Neuronal stem cell (in vitro differentiated cells): ENCODE measurements around the gene LEMD3. TPM values are rescaled to one million over a fixed set of nuclear protein-coding genes. Genes with fewer than 3 reads are reported as not detected.

Experiments used
- DNase-seq: peaks from one replicate; pipeline ENCODE4 v3.0.0-alpha.2; 2013; ENCODE audit warnings: low spot score
- H2AFZ ChIP-seq: one replicate; pipeline ENCODE4 v1.6.1; 2013; ENCODE audit warnings: mild to moderate bottlenecking, low read length, inconsistent platforms
- H2AK5ac ChIP-seq: 2 replicates; pipeline ENCODE4 v1.6.1; 2013; ENCODE audit warnings: low read depth, mild to moderate bottlenecking, inconsistent platforms, low read length, moderate library complexity, mixed read lengths
- H2BK120ac ChIP-seq: 2 replicates; pipeline ENCODE4 v1.6.1; 2013; ENCODE audit warnings: low read depth, mild to moderate bottlenecking, inconsistent platforms, low read length, moderate library complexity, mixed read lengths
- H2BK12ac ChIP-seq: one replicate; pipeline ENCODE4 v1.6.1; 2013; ENCODE audit warnings: low read length, inconsistent platforms
- H2BK15ac ChIP-seq: 2 replicates; pipeline ENCODE4 v1.6.1; 2013; ENCODE audit warnings: mild to moderate bottlenecking, low read length, inconsistent platforms, mixed read lengths
- H2BK5ac ChIP-seq: one replicate; pipeline ENCODE4 v1.6.1; 2013; ENCODE audit warnings: inconsistent platforms, mild to moderate bottlenecking, low read length, moderate library complexity
- H3K14ac ChIP-seq: one replicate; pipeline ENCODE4 v1.6.1; 2013; ENCODE audit warnings: low read length, inconsistent platforms
- H3K18ac ChIP-seq: 2 replicates; pipeline ENCODE4 v1.6.1; 2013; ENCODE audit warnings: low read length, inconsistent platforms
- H3K23ac ChIP-seq: 2 replicates; pipeline ENCODE4 v1.6.1; 2013; ENCODE audit warnings: low read depth, mild to moderate bottlenecking, mixed read lengths, low read length, inconsistent platforms; ENCODE audit not compliant: poor library complexity
- H3K27ac ChIP-seq: replicated peaks from 3 replicates; pipeline ENCODE4 v1.5.1; 2013; ENCODE audit warnings: low read length, inconsistent platforms
- H3K27me3 ChIP-seq, 3 experiments: 2 replicates each; pipeline ENCODE4 v1.6.1; 2013; ENCODE audit warnings: low read length in 3 of 3, mild to moderate bottlenecking in 2 of 3, inconsistent platforms in 1 of 3, low read depth in 1 of 3, mixed read lengths in 1 of 3, moderate library complexity in 1 of 3; ENCODE audit not compliant: control insufficient read depth in 3 of 3, insufficient read depth in 3 of 3
- H3K36me3 ChIP-seq, 2 donors: replicated peaks in 1 of 2; 2 replicates each; pipeline ENCODE4 v1.6.1; 2013; ENCODE audit warnings: low read length in 2 of 2; ENCODE audit not compliant: control insufficient read depth in 2 of 2, insufficient read depth in 2 of 2
- H3K4ac ChIP-seq: 2 replicates; pipeline ENCODE4 v1.6.1; 2013; ENCODE audit warnings: inconsistent platforms, mild to moderate bottlenecking, low read length, moderate library complexity
- H3K4me1 ChIP-seq, 2 donors: 1 replicate in 1 of 2; 2 replicates in 1 of 2; pipeline ENCODE4 v1.6.1; 2013; ENCODE audit warnings: low read length in 2 of 2, low read depth in 1 of 2; ENCODE audit not compliant: control insufficient read depth in 2 of 2, insufficient read depth in 1 of 2
- H3K4me2 ChIP-seq: one replicate; pipeline ENCODE4 v1.6.1; 2013; ENCODE audit warnings: mild to moderate bottlenecking, low read length, inconsistent platforms; ENCODE audit not compliant: insufficient read depth, poor library complexity, severe bottlenecking
- H3K4me3 ChIP-seq, 2 donors: 2 replicates each; pipeline ENCODE4 v1.5.1; 2013; ENCODE audit warnings: low read length in 2 of 2, mild to moderate bottlenecking in 2 of 2, inconsistent platforms in 1 of 2, moderate library complexity in 1 of 2
- H3K79me1 ChIP-seq: one replicate; pipeline ENCODE4 v1.6.1; 2013; ENCODE audit warnings: low read depth, mild to moderate bottlenecking, inconsistent platforms, low read length, moderate library complexity
- H3K9ac ChIP-seq: one replicate; pipeline ENCODE4 v1.6.1; 2013; ENCODE audit warnings: mild to moderate bottlenecking, low read depth, low read length, inconsistent platforms; ENCODE audit not compliant: poor library complexity
- H3K9me3 ChIP-seq, 2 donors: replicated peaks in 1 of 2; 2 replicates each; pipeline versions ENCODE3 to v1.6.1; 2013; ENCODE audit warnings: low read length in 2 of 2, mild to moderate bottlenecking in 2 of 2, inconsistent platforms in 1 of 2, low read depth in 1 of 2, mixed read lengths in 1 of 2, moderate library complexity in 1 of 2; ENCODE audit not compliant: control insufficient read depth in 2 of 2, insufficient read depth in 1 of 2
- H4K8ac ChIP-seq: one replicate; pipeline ENCODE4 v1.6.1; 2013; ENCODE audit warnings: low read depth, mild to moderate bottlenecking, inconsistent platforms, low read length, moderate library complexity
- H4K91ac ChIP-seq: one replicate; pipeline ENCODE4 v1.6.1; 2013; ENCODE audit warnings: low read length, low read depth, mild to moderate bottlenecking, inconsistent platforms; ENCODE audit not compliant: poor library complexity
- WGBS, 2 donors: extraction: QIAGEN DNeasy Blood & Tissue Kit; methylation state at CpG; one replicate each; pipeline ENCODE4 v1.1.7; 2013; ENCODE audit warnings: missing lambda C conversion rate in 2 of 2, mixed read lengths in 1 of 2; ENCODE audit not compliant: insufficient read length in 2 of 2, insufficient replicate concordance in 1 of 2; ENCODE audit errors: extremely low coverage in 2 of 2; 5-methylcytosine and 5-hydroxymethylcytosine counted together
- polyA plus RNA-seq, 2 experiments: library from polyadenylated mRNA; stranded (reverse); fragments of 200-250 nt; gene quantifications; one replicate each; pipeline ENCODE4 v1.2.3, GENCODE V29; 2013

Gene LEMD3
- 3.5 TPM for polyA plus RNA-seq (2013, experiment 1 of 2)
- 3.6 TPM for polyA plus RNA-seq (2013, experiment 2 of 2)

- H4K8ac ChIP-seq: no peak within 1 kb of the TSS
- H2BK15ac ChIP-seq: peak within 1 kb of the TSS; percentile 65
- no peaks in the 10 kb centered on the region for H3K79me1 ChIP-seq
- peak within 1 kb of the TSS; percentile 96 for H2AFZ ChIP-seq
- peak within 1 kb of the TSS; percentile 83 to 95 for H3K4me3 ChIP-seq
- no peaks in the 10 kb centered on the region for H3K9me3 ChIP-seq
- no peak within 1 kb of the TSS for H3K4ac ChIP-seq
- H3K4me1 ChIP-seq: peaks cover 5 to 16% of the 10 kb centered on the region in 2 donors
- H3K4me2 ChIP-seq: peak within 1 kb of the TSS; percentile 97
- H3K14ac ChIP-seq: peak within 1 kb of the TSS; percentile 98
- no peak within 1 kb of the TSS for H2AK5ac ChIP-seq
- H3K9ac ChIP-seq: peak within 1 kb of the TSS; percentile 84
- H3K27ac ChIP-seq: peak within 1 kb of the TSS; percentile 23
- peak within 1 kb of the TSS; percentile 94 for H3K18ac ChIP-seq
- peaks cover 0 to 37% of the 10 kb centered on the region in 2 donors for H3K36me3 ChIP-seq
- no peak within 1 kb of the TSS for H2BK120ac ChIP-seq
- no CpG with 5 or more reads among the region's 91 CpGs for WGBS, 2 donors
- DNase-seq: peak; percentile 69
- no peak within 1 kb of the TSS for H2BK12ac ChIP-seq
- H4K91ac ChIP-seq: no peak within 1 kb of the TSS
- peak within 1 kb of the TSS; percentile 87 for H3K23ac ChIP-seq
- H3K27me3 ChIP-seq: peaks cover 0 to 8% (median 2%) of the 10 kb centered on the region in 3 experiments
- peak within 1 kb of the TSS; percentile 94 for H2BK5ac ChIP-seq
Observed at GRCh38 chr12:65169320-65170208, at the start of gene LEMD3. Gene LEMD3 (plus strand): TSS chr12:65169583. CDS start chr12:65169597, 14 bp downstream.

DNA sequence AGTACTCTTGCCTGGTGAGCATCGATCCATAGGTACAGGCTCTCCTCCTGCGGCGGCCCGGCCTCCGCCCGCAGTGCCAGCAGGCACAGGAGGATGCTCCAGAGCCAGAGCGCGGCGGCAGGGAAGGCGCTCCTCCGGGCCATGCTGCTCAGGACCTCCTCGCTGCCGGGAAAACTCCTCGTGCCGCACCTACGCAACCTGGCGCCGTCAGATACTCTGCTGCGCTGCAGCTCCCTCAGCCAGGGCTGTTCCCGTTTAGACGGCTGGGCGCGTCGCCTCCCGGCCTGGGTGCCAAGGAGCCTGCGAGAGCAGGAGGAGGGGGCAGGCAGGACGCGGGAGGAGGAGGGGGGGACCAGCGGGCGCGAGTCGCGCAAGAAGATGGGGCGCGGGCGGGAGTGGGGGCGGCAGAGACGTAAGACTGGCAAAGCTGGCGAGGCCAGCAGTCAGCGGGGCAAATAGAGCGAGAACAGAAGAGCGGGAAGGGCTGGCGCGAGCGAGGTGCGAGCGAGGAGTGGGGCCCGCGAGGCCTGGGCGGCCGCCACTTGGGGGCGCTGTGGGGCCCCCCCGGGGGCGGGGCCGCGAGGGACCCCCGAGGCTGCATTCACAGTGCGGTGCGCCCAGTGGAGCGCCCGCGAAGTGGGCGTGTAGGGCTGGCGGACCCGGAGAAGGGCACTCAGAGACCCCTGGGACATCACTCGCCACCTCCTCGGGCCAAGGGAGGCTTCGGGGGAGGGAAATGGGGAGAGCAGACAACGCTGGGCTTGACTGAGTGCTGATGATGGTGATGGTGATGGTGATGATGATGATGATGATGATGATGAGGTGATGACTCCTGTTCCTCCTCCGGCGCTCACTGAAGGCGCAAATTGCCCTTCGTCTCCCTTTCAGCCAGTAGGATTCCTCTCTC lies 48.1 kb upstream of the LEMD3 start, which contains the start of gene WIF1:
Gene WIF1 (minus strand): TSS at position 257 of the 907 bp plus-strand sequence. CDS start 114 bp downstream, at position 143.
- peak within 1 kb of the TSS; percentile 95 for H3K4me2 ChIP-seq
- H2BK120ac ChIP-seq: peak within 1 kb of the TSS; percentile 53
- H2AFZ ChIP-seq: peak within 1 kb of the TSS; percentile 95
- no peak within 1 kb of the TSS for H4K91ac ChIP-seq
- no peak within 1 kb of the TSS for H3K4ac ChIP-seq
- peak; percentile 44 for DNase-seq
- H3K36me3 ChIP-seq: no peaks in the 10 kb centered on the region
- H3K79me1 ChIP-seq: peaks cover 2% of the 10 kb centered on the region
- no peak within 1 kb of the TSS for H2BK5ac ChIP-seq
- WGBS, 2 donors: no CpG with 5 or more reads among the region's 73 CpGs
- peaks cover 3 to 6% of the 10 kb centered on the region in 2 donors for H3K9me3 ChIP-seq
- H3K14ac ChIP-seq: no peak within 1 kb of the TSS
- peak within 1 kb of the TSS; percentile 30 to 70 for H3K4me3 ChIP-seq
- H3K9ac ChIP-seq: peak within 1 kb of the TSS; percentile 82
- H2BK15ac ChIP-seq: peak within 1 kb of the TSS; percentile 61
- peak within 1 kb of the TSS; percentile 86 for H3K18ac ChIP-seq
- H2AK5ac ChIP-seq: peak within 1 kb of the TSS; percentile 11
- no peak within 1 kb of the TSS for H3K27ac ChIP-seq
- no peak within 1 kb of the TSS for H4K8ac ChIP-seq
- no peak within 1 kb of the TSS for H2BK12ac ChIP-seq
- H3K23ac ChIP-seq: peak within 1 kb of the TSS; percentile 40
- peaks cover 0 to 73% (median 21%) of the 10 kb centered on the region in 3 experiments for H3K27me3 ChIP-seq
- H3K4me1 ChIP-seq: peaks cover 0 to 2% of the 10 kb centered on the region in 2 donors

DNA sequence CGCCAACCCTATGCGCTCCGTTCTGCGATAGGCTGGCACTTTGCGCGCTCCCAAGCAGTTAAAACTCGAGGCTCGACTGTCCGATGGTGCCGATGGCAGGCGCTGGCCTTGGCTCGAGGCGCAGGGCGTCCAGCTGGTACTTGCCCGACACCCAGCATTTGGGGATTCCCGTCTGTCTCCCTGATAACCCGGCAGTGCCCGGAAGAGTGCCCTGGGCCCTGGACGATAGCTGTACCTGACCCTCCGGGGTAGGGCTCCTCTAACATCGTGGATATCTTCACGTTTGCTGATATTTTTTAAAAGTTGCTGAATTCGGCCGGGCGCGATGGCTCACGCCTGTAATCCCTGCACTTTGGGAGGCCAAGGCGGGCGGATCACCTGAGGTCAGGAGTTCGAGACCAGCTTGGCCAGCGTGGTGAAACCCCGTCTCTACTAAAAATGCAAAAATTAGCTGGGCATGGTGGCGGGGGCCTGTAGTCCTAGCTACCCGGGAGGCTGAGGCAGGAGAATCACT lies 47.4 kb upstream of the LEMD3 start:
- peak overlapping the region; percentile 53 for H2BK120ac ChIP-seq
- H4K91ac ChIP-seq: no peak overlapping the region
- peak overlapping the region; percentile 77 for H3K18ac ChIP-seq
- H3K27me3 ChIP-seq: peaks cover 0 to 78% (median 21%) of the 10 kb centered on the region in 3 experiments
- peaks cover 2% of the 10 kb centered on the region for H3K79me1 ChIP-seq
- no peak for DNase-seq
- H3K27ac ChIP-seq: no peak overlapping the region
- H2AK5ac ChIP-seq: peak overlapping the region; percentile 11
- peaks cover 3 to 6% of the 10 kb centered on the region in 2 donors for H3K9me3 ChIP-seq
- H4K8ac ChIP-seq: no peak overlapping the region
- H2AFZ ChIP-seq: no peak overlapping the region
- H2BK12ac ChIP-seq: no peak overlapping the region
- H3K4ac ChIP-seq: no peak overlapping the region
- H3K4me2 ChIP-seq: peak overlapping the region; percentile 95
- H3K4me1 ChIP-seq: peaks cover 0 to 2% of the 10 kb centered on the region in 2 donors
- H3K36me3 ChIP-seq: no peaks in the 10 kb centered on the region
- WGBS, 2 donors: no CpG with 5 or more reads among the region's 34 CpGs
- H3K23ac ChIP-seq: no peak overlapping the region
- H2BK5ac ChIP-seq: no peak overlapping the region
- H3K14ac ChIP-seq: no peak overlapping the region
- H2BK15ac ChIP-seq: peak overlapping the region; percentile 39
- no peak overlapping the region for H3K9ac ChIP-seq
- peak overlapping the region in 1 of 2 donors; percentile 62 for H3K4me3 ChIP-seq
